Stimulated activated naive B cell treated with anti-CD40 and anti-IgM and Interleukin-4, amounts not matched to agents 10 μg/mL and 1 μg/mL and 100 μg/mL, for 72 hours (primary cell): ENCODE measurements around the gene RGS12.
A peak's percentile ranks its signal among the peaks of the same experiment; 100 is the strongest.

ENCODE experiments used
- ATAC-seq, 2 donors: fragments of 150-1000 bp; cut with Tn5 transposase; replicated peaks; 2 replicates each; pipeline ENCODE4 v1.10.0; 2021; ENCODE audit warnings: moderate library complexity in 1 of 2
- DNase-seq: peaks from one replicate; pipeline ENCODE4 v3.0.0; 2021
- H3K27ac Mint-ChIP-seq: one replicate; pipeline ENCODE4 v1.8.0; 2022; ENCODE audit warnings: mild to moderate bottlenecking, mixed read lengths
- H3K27me3 Mint-ChIP-seq, 2 donors: one replicate each; pipeline ENCODE4 v1.8.0; 2022; ENCODE audit warnings: mixed read lengths in 2 of 2
- H3K36me3 Mint-ChIP-seq, 2 donors: one replicate each; pipeline ENCODE4 v1.8.0; 2022; ENCODE audit warnings: mixed read lengths in 2 of 2, mild to moderate bottlenecking in 1 of 2
- H3K4me1 Mint-ChIP-seq, 2 donors: one replicate each; pipeline ENCODE4 v1.8.0; 2022; ENCODE audit warnings: mixed read lengths in 2 of 2, mild to moderate bottlenecking in 1 of 2
- H3K4me3 Mint-ChIP-seq, 2 donors: one replicate each; pipeline ENCODE4 v1.8.0; 2022; ENCODE audit warnings: mild to moderate bottlenecking in 2 of 2, mixed read lengths in 2 of 2, moderate library complexity in 1 of 2
- H3K9me3 Mint-ChIP-seq, 2 donors: one replicate each; pipeline ENCODE4 v1.8.0; 2022; ENCODE audit warnings: mixed read lengths in 2 of 2, mild to moderate bottlenecking in 1 of 2

RGS12 gene

GRCh38 chr4:3250956-3251690 is 41.7 kb upstream of the RGS12 start:
- no peak for DNase-seq
- no peaks in the 10 kb centered on the region for H3K27me3 Mint-ChIP-seq

GRCh38 chr4:3251691-3252479 is 40.9 kb upstream of the RGS12 start:
- Mint-ChIP-seq H3K27me3 (no peaks in the 10 kb centered on the region), H3K36me3 (peaks cover 31 to 46% of the 10 kb centered on the region in 2 donors), H3K9me3 (no peaks in the 10 kb centered on the region), H3K4me1 (peaks cover 11 to 12% of the 10 kb centered on the region in 2 donors), H3K27ac (no peak overlapping the region), H3K4me3 (no peak overlapping the region)
- ATAC-seq: no peak
- no peak for DNase-seq

More at GRCh38 chr4:3250956-3251690, 41.7 kb upstream of the RGS12 start:
- H3K4me1 Mint-ChIP-seq: peaks cover 7 to 8% of the 10 kb centered on the region in 2 donors
- H3K9me3 Mint-ChIP-seq: no peaks in the 10 kb centered on the region
- no peak overlapping the region for H3K4me3 Mint-ChIP-seq
- peaks cover 24 to 38% of the 10 kb centered on the region in 2 donors for H3K36me3 Mint-ChIP-seq
- ATAC-seq: peak; percentile 64 to 75
- no peak overlapping the region for H3K27ac Mint-ChIP-seq

GRCh38 chr4:3252480-3252828 is 40.4 kb upstream of the RGS12 start:
- Mint-ChIP-seq H3K4me1 (peaks cover 16 to 18% of the 10 kb centered on the region in 2 donors), H3K4me3 (no peak overlapping the region), H3K9me3 (no peaks in the 10 kb centered on the region), H3K27me3 (no peaks in the 10 kb centered on the region), H3K36me3 (peaks cover 36 to 48% of the 10 kb centered on the region in 2 donors), H3K27ac (no peak overlapping the region)
- ATAC-seq: no peak
- no peak for DNase-seq

- H3K36me3 Mint-ChIP-seq: peaks cover 36 to 48% of the 10 kb centered on the region in 2 donors
Observed at GRCh38 chr4:3252831-3253641, 39.8 kb upstream of the RGS12 start.

GRCh38 chr4:3253808-3254207 is 39.0 kb upstream of the RGS12 start:
- Mint-ChIP-seq H3K9me3 (no peaks in the 10 kb centered on the region), H3K4me1 (peaks cover 26 to 29% of the 10 kb centered on the region in 2 donors), H3K4me3 (no peak overlapping the region), H3K36me3 (peaks cover 36 to 51% of the 10 kb centered on the region in 2 donors), H3K27ac (no peak overlapping the region), H3K27me3 (no peaks in the 10 kb centered on the region)
- DNase-seq (no peak), ATAC-seq (no peak)

More at GRCh38 chr4:3252831-3253641, 39.8 kb upstream of the RGS12 start:
- Mint-ChIP-seq H3K27me3 (no peaks in the 10 kb centered on the region), H3K4me3 (no peak overlapping the region), H3K9me3 (no peaks in the 10 kb centered on the region), H3K27ac (no peak overlapping the region), H3K4me1 (peaks cover 22 to 24% of the 10 kb centered on the region in 2 donors)
- DNase-seq: no peak
- ATAC-seq: no peak

GRCh38 chr4:3254302-3255131 is 38.3 kb upstream of the RGS12 start:
- peaks cover 33 to 50% of the 10 kb centered on the region in 2 donors for H3K36me3 Mint-ChIP-seq
- ATAC-seq: no peak
- H3K4me1 Mint-ChIP-seq: peaks cover 26 to 29% of the 10 kb centered on the region in 2 donors
- no peak overlapping the region for H3K4me3 Mint-ChIP-seq
- no peaks in the 10 kb centered on the region for H3K9me3 Mint-ChIP-seq
- DNase-seq: no peak
- H3K27me3 Mint-ChIP-seq: no peaks in the 10 kb centered on the region
- H3K27ac Mint-ChIP-seq: no peak overlapping the region

GRCh38 chr4:3255611-3256186 is 37.1 kb upstream of the RGS12 start:
- ATAC-seq (no peak), DNase-seq (no peak)
- H3K27ac Mint-ChIP-seq: no peak overlapping the region
- H3K4me3 Mint-ChIP-seq: no peak overlapping the region
- H3K27me3 Mint-ChIP-seq: no peaks in the 10 kb centered on the region
- H3K36me3 Mint-ChIP-seq: peaks cover 28 to 42% of the 10 kb centered on the region in 2 donors
- H3K4me1 Mint-ChIP-seq: peaks cover 23 to 28% of the 10 kb centered on the region in 2 donors
- H3K9me3 Mint-ChIP-seq: no peaks in the 10 kb centered on the region

- Mint-ChIP-seq H3K9me3 (no peaks in the 10 kb centered on the region), H3K27ac (no peak overlapping the region), H3K27me3 (no peaks in the 10 kb centered on the region), H3K4me1 (peaks cover 18 to 21% of the 10 kb centered on the region in 2 donors), H3K36me3 (peaks cover 28 to 42% of the 10 kb centered on the region in 2 donors), H3K4me3 (no peak overlapping the region)
- ATAC-seq: no peak
- no peak for DNase-seq
Observed at GRCh38 chr4:3256230-3257102, 36.4 kb upstream of the RGS12 start.

- peak; percentile 35 to 60 for ATAC-seq
- Mint-ChIP-seq H3K36me3 (peaks cover 28 to 38% of the 10 kb centered on the region in 2 donors), H3K27me3 (peaks cover 0 to 6% of the 10 kb centered on the region in 2 donors), H3K27ac (no peak overlapping the region), H3K9me3 (no peaks in the 10 kb centered on the region), H3K4me3 (no peak overlapping the region), H3K4me1 (peaks cover 18 to 27% of the 10 kb centered on the region in 2 donors)
- DNase-seq: no peak
Observed at GRCh38 chr4:3257103-3257555, 35.7 kb upstream of the RGS12 start.

- peaks cover 0 to 6% of the 10 kb centered on the region in 2 donors for H3K27me3 Mint-ChIP-seq
- DNase-seq (no peak), ATAC-seq (peak; percentile 67 to 68)
- no peak overlapping the region for H3K4me3 Mint-ChIP-seq
- peak overlapping the region; percentile 68 for H3K27ac Mint-ChIP-seq
- no peaks in the 10 kb centered on the region for H3K9me3 Mint-ChIP-seq
- peaks cover 28 to 38% of the 10 kb centered on the region in 2 donors for H3K36me3 Mint-ChIP-seq
- peaks cover 18 to 27% of the 10 kb centered on the region in 2 donors for H3K4me1 Mint-ChIP-seq
Observed at GRCh38 chr4:3257556-3258482, 35.0 kb upstream of the RGS12 start.

GRCh38 chr4:3261411-3262207 is 31.2 kb upstream of the RGS12 start:
- Mint-ChIP-seq H3K27ac (no peak overlapping the region), H3K4me1 (peaks cover 16 to 25% of the 10 kb centered on the region in 2 donors), H3K36me3 (peaks cover 16 to 29% of the 10 kb centered on the region in 2 donors), H3K9me3 (no peaks in the 10 kb centered on the region), H3K4me3 (no peak overlapping the region), H3K27me3 (peaks cover 0 to 6% of the 10 kb centered on the region in 2 donors)
- ATAC-seq (no peak), DNase-seq (no peak)
